Measurements from ENCODE around the gene GIT1.

The GIT1 gene

DNA sequence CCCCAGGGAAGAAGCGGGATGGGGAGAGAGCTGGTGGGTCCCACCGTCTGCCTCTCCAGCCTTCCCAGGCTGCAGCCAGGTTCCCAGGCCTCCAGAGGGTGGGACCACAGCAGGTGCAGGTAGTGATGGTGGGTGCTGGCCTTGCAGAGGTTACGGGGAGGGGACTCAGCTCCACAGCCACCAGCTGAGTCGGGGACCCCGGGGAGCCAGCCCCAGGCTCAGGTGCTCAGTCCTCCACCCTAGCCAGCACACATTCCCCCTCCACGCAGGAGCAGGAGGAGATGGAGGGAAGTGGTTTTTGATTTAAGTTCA, 15.9 kb downstream of the GIT1 start:
- no peak overlapping the region for H3K4me3 ChIP-seq

DNA sequence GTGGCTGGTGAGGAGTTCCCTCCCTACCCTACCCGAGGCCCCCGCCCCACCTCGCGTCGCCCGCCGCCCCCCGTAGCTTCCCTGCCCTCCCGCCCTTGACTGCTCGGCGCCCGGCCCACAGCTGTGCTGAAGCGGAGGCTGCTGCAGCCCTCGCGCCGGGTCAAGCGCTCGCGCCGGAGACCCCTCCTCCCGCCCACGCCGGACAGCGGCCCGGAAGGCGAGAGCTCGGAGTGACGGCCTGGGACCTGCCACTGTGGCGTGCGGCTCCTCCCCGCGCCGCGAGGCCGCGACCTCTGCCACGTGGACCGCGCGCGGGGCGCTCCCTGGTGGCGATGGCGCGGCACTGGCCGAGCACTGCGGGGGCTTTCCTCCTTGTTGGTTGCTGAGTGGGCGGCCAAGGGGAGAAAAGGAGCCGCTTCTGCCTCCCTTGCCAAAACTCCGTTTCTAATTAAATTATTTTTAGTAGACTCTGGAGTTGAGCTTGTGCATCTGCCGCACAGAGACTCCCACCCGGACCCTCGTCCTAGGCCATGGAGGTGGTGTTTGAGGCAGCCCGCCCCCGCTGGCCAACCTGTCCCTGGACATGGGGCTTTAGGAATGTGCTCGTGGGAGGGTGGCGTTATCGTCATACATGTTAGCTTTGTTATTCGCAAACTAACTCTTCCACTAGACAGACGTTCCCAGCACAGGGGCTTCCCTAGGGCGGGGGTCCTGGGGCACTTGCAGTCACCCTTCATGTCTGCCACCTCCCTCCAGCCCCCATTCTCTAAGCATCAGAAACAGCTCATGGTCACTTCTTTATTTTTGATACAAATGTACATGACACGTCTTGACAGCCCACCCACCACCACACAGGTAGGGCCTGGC, 16.5 kb downstream of the GIT1 start:
- Histone ChIP-seq H3K4me3 (peak overlapping the region in 5 of 7 experiments; percentile 6 to 25 (median 22)), H3K27ac (peak overlapping the region in 17 of 21 experiments; percentile 3 to 68 (median 35))

More for the DNA sequence above, 15.9 kb downstream of the GIT1 start:
- peak overlapping the region in 1 of 21 experiments; percentile 7 for H3K27ac ChIP-seq

DNA sequence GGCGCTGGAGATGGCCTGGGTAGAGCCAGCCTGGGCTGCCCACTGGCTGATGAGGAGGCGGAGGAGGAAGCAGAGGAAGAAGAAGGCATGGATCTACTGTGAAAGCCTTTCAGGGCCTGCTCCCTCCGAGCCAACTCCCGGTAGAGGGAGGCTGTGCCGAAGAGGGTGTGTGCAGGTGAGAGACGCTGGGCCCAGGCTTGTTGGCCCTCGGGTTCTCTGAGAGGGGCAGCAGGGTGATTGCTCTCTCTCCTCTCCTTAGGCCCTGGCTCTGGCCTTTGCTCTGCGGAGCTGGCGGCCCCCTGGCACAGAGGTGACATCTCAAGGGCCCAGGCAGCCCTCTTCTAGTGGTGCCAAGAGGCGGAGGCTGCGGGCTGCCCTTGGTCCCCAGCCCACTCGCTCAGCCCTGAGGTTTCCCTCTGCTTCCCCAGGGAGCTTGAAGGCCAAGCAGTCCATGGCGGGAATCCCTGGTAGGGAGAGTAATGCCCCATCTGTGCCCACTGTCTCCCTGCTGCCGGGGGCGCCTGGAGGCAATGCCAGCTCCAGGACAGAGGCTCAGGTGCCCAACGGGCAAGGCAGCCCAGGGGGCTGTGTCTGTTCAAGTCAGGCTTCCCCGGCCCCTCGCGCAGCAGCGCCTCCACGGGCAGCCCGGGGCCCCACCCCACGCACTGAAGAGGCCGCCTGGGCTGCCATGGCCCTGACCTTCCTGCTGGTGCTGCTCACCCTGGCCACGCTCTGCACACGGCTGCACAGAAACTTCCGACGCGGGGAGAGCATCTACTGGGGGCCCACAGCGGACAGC, 17.4 kb downstream of the GIT1 start:
- Histone ChIP-seq H3K4me3 (peak overlapping the region in 5 of 7 experiments; percentile 6 to 25 (median 22)), H3K27ac (peak overlapping the region in 16 of 21 experiments; percentile 6 to 68 (median 38))

DNA sequence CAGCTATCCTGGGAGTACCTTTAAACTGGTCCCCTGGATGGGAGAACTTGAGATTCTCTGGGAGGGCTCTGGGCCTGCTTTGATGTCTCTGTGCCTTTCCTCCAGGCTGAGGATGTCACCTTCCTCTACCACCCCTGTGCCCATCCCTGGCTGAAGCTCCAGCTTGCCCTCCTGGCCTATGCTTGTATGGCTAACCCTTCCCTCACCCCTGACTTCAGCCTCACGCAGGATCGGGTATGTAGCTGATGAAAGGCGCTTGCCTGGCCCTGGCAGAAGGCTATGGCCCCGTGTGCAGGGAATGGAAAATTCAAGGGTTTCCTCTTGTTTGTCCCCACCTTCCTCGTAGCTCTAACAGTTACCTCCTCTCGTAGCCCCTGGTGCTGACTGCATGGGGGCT, 18.0 kb downstream of the GIT1 start:
- peak overlapping the region in 3 of 21 experiments; percentile 29 to 68 (median 60) for H3K27ac ChIP-seq

DNA sequence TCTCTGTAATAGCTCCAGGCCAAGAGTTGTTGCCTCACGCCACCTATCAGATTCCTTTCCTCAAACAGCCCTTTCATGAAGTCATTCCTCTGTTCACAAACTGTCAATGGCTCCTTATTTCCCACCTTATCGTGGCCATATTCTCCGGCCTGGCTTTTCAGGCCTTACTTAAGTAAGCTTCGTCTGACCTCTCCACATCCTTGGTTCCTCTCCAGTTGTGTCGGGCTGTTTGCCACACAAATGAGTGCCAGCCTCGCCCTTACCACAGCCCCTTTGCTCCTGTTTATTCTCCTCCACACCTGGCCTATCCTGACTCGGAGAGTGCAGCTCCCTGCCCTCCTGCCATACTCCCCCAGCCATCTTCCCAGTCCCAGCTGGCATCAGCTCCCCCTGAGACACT, 18.9 kb downstream of the GIT1 start:
- Histone ChIP-seq H3K27ac (no peak overlapping the region), H3K4me3 (no peak overlapping the region)

More for the DNA sequence above, 18.0 kb downstream of the GIT1 start:
- no peak overlapping the region for H3K4me3 ChIP-seq

DNA sequence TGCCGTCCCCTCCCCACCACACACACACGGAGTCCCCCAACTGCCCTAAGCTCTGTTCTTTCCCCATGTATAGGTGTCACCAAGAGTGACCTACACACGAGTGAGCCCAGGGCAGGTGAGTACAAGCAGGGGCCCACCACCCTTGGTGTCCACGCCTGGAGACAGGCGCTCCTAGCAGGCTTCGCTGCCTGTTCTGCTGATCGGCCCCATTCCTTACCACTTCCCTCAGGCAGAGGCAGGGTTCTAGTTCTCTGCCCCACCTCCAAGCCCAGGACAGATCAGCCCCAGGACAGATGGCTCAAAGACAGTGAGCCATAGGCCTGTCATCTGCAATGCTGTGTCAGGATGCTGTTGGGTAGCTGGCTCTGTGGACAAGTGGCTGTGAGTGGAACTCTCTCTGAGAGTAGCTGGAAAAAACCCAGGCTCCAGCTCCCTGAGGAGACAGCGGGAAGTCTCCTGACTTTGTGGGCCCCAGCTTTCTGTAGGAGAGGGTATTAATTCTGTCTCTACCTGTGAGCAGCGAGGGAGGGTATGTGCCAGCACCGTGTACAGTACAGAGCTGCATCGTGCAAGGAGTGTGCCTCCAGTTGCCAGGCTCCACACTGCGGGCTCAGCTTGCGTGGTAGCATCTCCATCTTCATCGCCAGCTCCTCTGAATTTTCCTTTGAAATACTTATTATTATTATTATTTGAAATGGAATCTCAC, 20.1 kb downstream of the GIT1 start:
- Histone ChIP-seq H3K27ac (peak overlapping the region in 20 of 21 experiments; percentile 26 to 92 (median 82)), H3K4me3 (peak overlapping the region; percentile 41 to 77 (median 66))

DNA sequence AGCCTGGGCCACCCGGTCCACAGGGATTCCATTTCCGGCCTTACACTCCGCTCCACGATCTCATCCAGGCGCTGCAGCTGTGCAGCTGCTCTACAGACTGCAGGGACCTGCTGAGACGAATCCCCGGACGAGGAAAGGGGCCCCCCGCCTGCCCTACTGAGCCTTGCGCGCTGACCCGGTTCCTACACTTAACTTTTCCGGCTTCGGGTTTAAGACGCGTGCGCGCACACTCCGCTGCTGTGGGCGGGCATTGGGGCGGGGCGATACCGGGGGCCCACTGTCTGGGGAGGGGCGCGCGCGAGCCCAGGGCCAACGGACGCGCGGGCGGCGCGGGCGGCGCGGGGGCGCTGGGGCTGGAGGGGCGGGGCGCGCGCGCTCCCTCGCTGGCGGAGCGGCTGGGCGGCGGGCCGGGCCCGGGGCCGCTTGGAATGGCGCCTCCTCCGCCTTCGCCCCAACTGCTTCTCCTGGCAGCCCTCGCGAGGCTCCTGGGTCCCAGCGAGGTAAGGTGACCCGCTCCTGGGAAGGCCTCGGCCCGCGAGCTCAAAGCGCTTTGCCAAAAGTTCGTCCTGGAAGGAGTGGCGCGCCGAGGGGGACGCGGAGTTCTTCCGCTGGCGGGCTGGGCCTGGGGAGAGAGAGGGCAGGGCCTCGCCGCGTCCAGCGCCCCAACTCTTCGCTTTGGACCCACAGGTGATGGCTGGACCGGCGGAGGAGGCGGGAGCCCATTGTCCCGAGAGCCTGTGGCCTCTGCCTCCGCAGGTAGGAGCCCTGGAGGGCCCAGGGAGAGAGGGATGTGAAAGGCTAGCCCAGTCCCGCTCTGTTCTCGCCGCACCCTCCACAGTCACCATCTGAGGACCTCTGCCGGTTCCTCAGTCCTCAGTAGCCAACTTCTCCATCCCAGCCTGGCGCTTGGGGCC, 20.9 kb downstream of the GIT1 start, which contains the start of gene TP53I13:
Gene TP53I13 (plus strand): TSS at position 371 of the 914 bp plus-strand sequence. CDS start 58 bp downstream, at position 429.
- peak within 1 kb of the TSS; percentile 68 to 92 (median 86) for H3K27ac ChIP-seq
- peak within 1 kb of the TSS; percentile 41 to 77 (median 66) for H3K4me3 ChIP-seq

DNA sequence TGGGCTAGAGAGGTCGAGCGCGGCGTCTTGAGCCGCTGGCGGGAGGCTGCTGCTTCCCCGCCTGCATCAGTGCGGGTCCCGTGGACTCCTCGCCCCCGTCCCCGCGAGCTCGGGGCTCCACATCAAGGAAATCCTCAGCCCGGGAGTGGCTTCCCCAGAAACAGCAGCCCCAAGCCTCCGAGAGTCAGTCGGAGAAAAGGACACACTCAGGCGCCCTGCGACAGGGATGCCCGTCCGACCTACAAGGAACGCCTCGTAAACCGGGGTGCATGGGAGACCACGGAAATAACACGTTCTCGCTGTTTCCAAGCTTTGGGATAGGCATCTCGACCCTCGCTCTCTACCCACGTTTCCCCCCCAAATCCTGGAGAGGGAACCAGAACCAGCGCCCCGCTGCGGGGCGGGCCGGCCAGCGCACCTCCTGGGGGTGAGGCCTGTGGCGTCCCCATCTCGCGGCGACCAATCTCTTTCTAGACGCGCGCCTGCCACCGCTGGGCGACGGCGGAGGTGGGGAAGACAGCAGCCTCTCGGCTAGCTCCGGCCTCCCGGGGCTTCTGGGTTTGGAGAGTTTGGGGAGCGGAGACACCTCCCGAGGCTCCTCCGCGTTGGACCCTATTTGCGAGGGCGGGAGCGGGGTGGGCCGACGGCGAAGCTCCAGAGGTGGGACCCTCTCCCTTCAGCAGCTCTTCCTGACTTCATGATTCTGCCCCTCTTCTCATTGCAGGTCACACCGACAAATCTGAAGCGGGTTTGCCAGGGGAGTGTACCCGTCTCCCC, 21.7 kb downstream of the GIT1 start:
- peak overlapping the region; percentile 41 to 77 (median 66) for H3K4me3 ChIP-seq
- H3K27ac ChIP-seq = peak overlapping the region; percentile 27 to 92 (median 80)

DNA sequence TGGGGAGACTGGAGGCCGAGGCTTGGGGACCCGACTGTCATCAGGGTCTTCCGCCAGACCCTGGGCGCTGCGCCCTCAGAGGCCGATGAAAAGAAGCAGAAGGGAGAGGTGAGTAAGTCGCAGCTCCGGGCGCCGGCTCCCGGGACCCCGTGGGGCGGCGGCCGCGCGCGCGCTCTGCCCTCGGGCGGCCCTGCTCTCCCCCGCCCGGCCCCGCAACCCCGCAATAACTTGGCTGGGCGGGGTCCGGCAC, 22.2 kb downstream of the GIT1 start:
- peak overlapping the region; percentile 41 to 77 (median 66) for H3K4me3 ChIP-seq
- H3K27ac ChIP-seq = peak overlapping the region; percentile 27 to 92 (median 80)

DNA sequence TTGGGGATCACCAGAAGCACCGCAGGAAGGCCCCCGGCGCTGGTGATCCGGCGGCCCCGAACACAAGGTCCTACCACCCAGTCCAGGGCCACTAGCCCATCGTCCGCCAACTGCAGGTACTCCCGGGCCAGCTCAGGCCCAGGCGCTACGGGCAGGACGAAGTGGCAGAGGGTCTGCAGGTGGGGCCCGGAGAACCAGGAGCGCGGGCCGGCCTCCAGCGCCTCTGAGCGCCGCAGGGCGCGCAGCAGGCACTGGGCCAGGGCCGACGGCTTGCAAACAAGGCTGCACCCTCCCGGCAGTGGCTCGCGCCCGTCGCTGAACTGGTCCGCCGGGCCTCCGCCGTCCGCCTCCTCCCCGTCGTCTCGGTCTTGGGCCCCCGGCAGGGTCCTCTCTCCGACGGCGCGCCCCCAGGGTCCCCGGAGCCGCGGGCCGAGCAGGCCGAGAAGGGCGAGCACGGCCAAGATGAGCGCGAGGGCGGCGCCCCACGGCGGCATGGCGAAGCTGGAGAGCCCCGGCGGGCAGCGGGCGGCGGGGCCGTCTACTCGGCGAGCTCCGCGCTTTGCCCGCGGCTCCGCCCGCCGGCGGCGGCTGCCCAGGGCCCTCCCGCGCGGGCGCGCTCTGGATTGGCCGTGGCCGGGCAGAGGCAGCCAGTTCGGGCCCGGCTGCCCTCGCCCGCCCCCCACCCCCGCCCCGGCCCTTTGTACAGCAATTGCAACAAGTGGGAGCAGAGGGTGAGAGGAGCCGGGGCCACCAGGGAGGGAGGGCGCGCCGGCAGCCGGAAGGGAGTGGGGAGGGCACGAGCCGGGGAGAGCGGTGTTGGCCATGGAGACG, 22.8 kb downstream of the GIT1 start, which contains the start of gene ABHD15:
Gene ABHD15 (minus strand): TSS at position 565 of the 831 bp plus-strand sequence. CDS start 71 bp downstream, at position 494.
- H3K27ac ChIP-seq = peak within 1 kb of the TSS; percentile 27 to 92 (median 80)
- H3K4me3 ChIP-seq = peak within 1 kb of the TSS; percentile 41 to 77 (median 66)

DNA sequence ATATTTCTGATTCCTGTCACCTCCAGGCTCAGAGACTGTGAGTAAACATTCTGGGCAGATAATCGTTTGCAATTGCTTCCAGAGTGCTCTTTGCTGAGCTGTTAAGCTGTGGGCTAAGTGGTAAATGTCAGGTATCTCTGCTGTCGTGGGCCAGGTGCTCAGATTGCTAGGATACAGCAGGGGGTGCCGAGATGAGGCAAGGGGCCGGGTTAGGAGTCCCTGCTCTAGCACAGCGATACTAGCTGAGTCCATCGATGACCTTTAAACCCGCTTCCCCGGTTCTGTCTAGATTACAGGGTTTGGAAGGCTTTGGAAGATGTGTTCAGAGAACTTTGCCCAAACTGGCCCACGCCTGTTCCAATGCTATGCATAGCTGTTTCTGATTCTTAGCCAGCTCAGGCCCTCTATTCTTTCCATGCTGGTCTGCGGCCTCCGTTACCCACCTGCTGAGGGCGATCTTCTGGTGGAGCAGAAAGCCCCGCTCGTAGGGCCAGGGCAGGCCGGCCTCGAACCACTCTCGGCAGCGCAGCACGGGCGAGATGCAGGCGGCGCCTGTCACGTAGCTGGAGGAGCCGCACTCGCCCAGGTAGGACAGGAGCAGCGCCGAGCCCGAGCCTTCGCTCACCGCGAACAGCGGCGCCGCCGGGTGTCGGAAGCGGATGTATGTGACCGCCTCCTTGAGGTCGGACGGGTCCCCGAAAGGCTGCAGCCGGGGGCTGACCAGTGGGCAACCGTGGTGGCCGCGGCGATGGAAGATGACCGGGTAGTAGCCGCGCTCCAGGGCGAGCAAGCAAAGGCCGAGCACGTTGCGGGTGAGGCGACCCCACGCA, 23.6 kb downstream of the GIT1 start:
- H3K27ac ChIP-seq = peak overlapping the region in 16 of 21 experiments; percentile 36 to 92 (median 80)
- H3K4me3 ChIP-seq = peak overlapping the region; percentile 41 to 77 (median 66)

DNA sequence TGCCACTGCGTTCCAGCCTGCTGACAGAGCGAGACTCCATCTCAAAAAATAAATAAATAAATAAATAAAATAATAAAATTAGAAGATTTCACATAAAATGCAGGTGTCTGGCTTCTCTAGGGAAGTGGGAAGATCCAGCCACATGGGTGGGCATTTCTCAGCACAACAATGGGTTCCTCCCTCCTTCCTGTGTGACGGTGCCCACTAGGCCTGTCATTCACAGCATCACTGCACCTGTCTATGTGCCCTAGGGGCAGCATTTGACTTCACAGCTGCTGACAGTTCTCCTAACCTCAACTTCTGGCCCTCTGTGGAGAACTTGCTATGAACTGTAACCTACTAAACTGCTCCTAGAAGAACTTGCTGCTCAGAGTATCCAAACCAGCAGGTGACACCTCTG, 25.6 kb downstream of the GIT1 start:
- H3K27ac ChIP-seq = no peak overlapping the region
- no peak overlapping the region for H3K4me3 ChIP-seq

DNA sequence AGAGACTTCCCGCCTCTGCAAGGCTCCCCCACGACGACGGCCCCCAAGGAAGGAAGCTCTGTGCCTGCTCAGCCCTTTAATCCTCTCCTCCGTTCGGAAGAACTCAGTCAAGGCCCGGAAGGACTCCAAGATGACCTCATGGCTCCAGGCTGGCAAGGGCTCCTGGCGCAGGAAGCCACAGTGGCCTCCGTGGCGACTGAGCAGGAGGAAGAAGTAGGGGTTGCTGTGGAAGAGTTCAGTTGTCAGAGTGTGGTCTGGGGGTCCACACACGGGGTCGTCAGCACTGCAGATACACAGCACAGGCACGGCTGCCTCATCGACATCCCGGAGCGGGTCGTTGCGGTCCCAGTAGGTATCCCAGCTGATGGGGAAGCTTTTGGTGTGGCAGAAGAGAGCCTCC, 26.8 kb downstream of the GIT1 start:
- peak overlapping the region in 4 of 21 experiments; percentile 8 to 43 (median 28) for H3K27ac ChIP-seq
- H3K4me3 ChIP-seq = no peak overlapping the region

DNA sequence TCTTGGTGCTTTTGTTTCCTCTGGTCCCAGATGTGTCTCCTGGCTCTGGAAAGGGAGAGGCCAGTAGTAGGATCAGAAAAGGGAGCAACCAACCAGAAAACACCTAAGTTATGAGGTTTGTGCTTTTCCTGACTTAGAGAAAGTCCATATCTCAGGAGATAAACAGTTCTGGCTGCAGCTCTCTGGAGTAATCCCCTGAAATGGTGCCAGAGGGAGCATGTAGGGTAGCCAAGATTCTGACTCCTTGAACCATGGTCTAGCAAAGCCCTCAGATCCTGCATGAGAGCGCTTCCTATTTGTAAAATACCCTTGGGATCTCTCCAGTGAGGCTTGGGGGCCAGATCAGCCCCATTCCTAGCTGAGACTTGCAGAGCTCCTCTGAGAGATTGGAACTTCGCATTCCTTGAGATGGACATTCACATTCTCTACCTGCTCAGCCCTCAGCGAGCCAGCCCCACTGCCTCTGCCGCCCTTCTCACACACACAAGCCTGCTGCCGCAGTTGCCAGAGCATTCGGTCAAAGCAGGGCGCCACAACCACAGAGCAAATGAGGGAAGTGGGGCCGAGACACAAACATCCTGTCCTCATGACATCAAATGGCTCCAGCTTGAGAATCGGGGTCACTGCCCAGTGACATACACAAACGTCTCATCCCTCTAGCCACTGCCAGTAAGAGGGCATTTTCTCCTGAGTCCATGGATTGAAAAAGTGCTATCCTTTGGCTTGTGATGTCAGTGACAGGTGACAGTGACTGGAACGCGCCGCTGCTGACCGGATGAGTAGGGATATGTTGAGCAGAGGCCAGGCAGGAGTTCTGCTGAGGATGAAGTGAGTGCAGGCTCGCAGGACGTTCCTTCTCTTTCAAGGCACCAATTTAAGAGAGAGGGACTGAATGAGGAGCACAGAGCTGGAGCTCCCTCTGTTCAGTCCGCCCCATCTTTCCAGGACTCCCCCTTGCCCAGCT, 27.6 kb downstream of the GIT1 start:
- peak overlapping the region in 9 of 21 experiments; percentile 11 to 61 (median 29) for H3K27ac ChIP-seq
- H3K4me3 ChIP-seq = no peak overlapping the region

DNA sequence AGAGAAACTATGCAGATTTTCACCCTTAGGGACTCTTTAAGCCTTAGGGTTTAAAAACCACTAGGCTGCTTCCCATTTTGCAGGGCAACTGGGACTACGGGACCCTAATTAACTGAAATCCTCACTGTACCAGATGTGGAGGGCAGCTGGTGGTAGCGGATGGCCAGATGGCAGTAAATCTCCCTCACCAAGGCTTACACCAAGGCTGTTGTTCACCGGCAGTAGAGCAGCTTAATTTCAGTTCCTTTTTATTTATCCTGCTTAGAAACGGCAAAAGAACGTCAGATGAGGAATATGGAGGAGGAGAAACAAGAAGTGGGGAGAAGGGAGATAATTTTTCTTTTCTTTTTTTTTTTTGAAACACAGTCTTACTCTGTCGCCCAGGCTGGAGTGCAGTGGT, 29.1 kb downstream of the GIT1 start:
- no peak overlapping the region for H3K4me3 ChIP-seq
- H3K27ac ChIP-seq = peak overlapping the region in 4 of 21 experiments; percentile 3 to 27 (median 8)

Measured in skin epidermis (tissue), 12 donors.